ENCODE measurements around the gene RABEP1. TPM values are rescaled to one million over a fixed set of nuclear protein-coding genes. Genes with fewer than 3 reads are reported as not detected.

Gene RABEP1
- total and polyA plus RNA-seq, 2 donors = 25.9 to 50.3 TPM

DNA sequence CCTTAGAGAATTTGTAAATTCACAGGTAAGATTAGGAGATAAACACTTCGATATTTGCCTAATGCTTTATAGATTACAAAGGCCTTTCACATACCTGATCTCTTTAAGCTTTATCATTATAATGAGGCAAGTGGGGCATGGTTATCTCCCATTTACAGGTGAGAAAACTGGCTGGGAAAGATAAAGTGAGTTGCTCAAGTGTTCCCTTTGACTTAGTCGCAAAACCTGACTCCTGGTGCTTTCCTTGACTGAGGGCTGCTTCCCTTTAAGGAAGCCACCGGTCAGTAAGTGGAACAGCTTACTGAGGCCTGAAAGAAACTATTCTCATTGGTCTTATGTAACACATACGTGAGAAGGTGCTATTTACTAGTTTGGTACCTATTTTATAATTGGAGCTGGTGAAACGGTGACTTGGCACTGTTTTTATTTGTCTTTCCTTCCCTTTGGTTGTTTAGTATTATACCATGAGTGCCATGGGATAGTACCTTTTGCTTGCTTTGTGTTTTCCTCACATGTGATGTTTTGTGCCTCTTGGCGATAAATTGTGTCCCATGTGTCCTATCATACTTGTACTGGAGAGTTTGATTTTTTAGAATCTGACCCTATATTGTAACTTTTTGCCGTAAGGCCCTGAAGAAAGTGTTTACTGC, 80.2 kb downstream of the RABEP1 start:
- Histone ChIP-seq H3K27ac (ENCODE audit: low read depth) (no peak overlapping the region), H3K4me3 (ENCODE audit: low read depth, low read length) (no peak overlapping the region), H3K4me1 (ENCODE audit: insufficient read depth) (no peaks in the 10 kb centered on the region), H3K36me3 (ENCODE audit: insufficient read depth) (peaks cover 4% of the 10 kb centered on the region)
- 63% methylated on average over 7 of the region's 7 CpGs for WGBS
- no peak for DNase-seq (ENCODE audit: extremely low spot score)

DNA sequence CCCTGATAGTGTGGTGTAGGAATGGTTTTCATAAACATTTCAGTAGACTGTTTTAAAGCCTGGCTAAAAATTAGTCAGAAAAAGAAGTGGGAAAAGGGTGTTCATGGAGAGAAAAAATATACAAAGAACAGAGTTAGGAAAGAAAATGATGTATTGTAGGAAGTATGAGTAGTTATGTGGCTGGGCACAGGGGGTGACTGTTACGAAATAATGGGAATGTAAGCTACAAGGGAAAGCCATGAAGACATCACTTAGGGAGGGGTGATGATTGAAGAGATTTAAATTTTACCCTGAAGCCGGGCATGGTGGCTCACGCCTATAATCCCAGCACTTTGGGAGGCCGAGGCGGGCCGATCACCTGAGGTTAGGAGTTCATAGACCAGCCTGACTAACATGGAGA, 82.1 kb downstream of the RABEP1 start:
- DNase-seq (ENCODE audit: extremely low spot score) = no peak
- Histone ChIP-seq H3K27ac (ENCODE audit: low read depth) (no peak overlapping the region), H3K4me3 (ENCODE audit: low read depth, low read length) (no peak overlapping the region), H3K36me3 (ENCODE audit: insufficient read depth) (peaks cover 4% of the 10 kb centered on the region), H3K4me1 (ENCODE audit: insufficient read depth) (no peaks in the 10 kb centered on the region)
- WGBS = 91% methylated on average over 6 of the region's 6 CpGs

DNA sequence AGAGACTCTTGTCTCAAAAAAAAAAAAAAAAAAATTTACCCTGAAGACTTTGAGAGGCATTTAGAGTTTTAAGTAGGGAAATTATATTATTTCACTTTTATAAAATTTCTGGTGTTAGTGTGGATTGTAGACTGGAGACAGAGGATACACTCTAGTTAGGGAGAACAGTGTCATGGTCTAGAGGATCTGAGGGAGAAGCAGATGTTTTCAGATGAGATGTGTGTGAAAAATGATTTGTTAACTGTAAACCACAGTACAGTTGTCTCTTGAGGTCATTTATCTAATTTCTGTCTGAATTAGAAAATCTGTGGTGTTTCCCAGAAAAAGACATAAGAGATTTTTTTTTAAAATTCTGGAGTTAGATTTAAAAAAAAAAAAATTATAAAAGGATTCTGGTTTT, 82.6 kb downstream of the RABEP1 start:
- DNase-seq (ENCODE audit: extremely low spot score) = no peak
- H3K4me1 ChIP-seq (ENCODE audit: insufficient read depth) = no peaks in the 10 kb centered on the region
- peaks cover 4% of the 10 kb centered on the region for H3K36me3 ChIP-seq (ENCODE audit: insufficient read depth)
- no peak overlapping the region for H3K4me3 ChIP-seq (ENCODE audit: low read depth, low read length)
- H3K27ac ChIP-seq (ENCODE audit: low read depth) = no peak overlapping the region

DNA sequence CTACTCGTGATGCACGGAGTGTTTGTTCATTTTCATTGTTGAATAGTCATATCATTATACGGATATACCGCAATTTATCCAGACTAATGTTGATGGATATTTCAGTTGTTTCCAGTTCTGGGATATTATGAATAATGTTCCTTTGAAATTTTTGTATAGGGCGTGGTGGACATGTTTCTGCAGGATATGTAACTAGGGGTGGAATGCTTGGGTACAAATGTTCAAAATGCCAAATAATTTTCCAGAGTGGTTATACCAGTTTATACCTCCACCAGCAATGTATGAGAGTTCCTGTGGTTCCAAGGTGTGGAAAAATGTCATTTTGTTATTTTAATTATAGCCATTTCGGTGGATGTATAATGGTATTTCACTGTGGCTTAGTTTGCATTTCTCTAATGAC, 83.7 kb downstream of the RABEP1 start:
- H3K27ac ChIP-seq (ENCODE audit: low read depth) = no peak overlapping the region
- DNase-seq (ENCODE audit: extremely low spot score) = no peak
- H3K4me1 ChIP-seq (ENCODE audit: insufficient read depth) = no peaks in the 10 kb centered on the region
- 86% methylated on average over 6 of the region's 6 CpGs for WGBS
- no peak overlapping the region for H3K4me3 ChIP-seq (ENCODE audit: low read depth, low read length)
- H3K36me3 ChIP-seq (ENCODE audit: insufficient read depth) = peaks cover 4% of the 10 kb centered on the region

DNA sequence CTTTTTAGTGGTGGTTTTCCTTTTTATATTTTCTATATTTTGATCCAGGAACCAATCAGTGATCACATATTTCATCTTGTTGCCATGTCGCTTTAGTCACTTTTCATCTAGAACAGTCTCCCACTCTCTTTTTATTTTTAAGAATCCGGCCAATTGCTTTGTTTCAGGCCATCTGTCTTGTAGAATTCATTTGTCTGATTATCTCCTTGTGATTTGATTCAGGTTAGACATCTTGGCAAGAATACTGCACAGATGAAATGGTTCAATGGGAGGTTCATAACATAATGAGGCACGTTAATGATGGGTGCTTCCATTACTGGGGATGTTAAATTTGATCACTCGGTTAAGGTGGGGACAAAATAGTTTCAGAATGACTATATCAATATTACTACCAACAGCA, 88.3 kb downstream of the RABEP1 start:
- H3K4me1 ChIP-seq (ENCODE audit: insufficient read depth) = no peaks in the 10 kb centered on the region
- peaks cover 7% of the 10 kb centered on the region for H3K36me3 ChIP-seq (ENCODE audit: insufficient read depth)
- no peak for DNase-seq (ENCODE audit: extremely low spot score)
- H3K27ac ChIP-seq (ENCODE audit: low read depth) = no peak overlapping the region
- 93% methylated on average over 4 of the region's 4 CpGs for WGBS
- no peak overlapping the region for H3K4me3 ChIP-seq (ENCODE audit: low read depth, low read length)

DNA sequence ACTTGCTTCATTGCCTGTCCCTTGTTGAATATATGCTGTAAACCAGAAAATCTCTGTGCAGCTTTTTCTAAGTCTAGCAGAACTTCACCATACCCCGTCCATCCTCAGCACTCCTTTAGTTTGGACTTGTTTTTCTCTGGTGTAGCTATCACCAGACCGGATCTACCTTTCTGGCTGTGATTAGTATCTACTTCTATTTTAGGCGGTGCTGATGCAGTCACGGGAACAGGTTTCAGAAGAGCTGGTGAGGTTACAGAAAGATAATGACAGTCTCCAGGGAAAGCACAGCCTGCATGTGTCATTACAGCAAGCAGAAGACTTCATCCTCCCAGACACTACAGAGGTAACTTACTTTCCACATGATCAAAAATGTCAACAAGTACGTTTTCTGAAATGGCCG, 91.0 kb downstream of the RABEP1 start:
- H3K4me1 ChIP-seq (ENCODE audit: insufficient read depth) = no peaks in the 10 kb centered on the region
- H3K27ac ChIP-seq (ENCODE audit: low read depth) = no peak overlapping the region
- DNase-seq (ENCODE audit: extremely low spot score) = no peak
- H3K4me3 ChIP-seq (ENCODE audit: low read depth, low read length) = no peak overlapping the region
- WGBS = 71% methylated on average over 6 of the region's 6 CpGs
- peaks cover 6% of the 10 kb centered on the region for H3K36me3 ChIP-seq (ENCODE audit: insufficient read depth)

DNA sequence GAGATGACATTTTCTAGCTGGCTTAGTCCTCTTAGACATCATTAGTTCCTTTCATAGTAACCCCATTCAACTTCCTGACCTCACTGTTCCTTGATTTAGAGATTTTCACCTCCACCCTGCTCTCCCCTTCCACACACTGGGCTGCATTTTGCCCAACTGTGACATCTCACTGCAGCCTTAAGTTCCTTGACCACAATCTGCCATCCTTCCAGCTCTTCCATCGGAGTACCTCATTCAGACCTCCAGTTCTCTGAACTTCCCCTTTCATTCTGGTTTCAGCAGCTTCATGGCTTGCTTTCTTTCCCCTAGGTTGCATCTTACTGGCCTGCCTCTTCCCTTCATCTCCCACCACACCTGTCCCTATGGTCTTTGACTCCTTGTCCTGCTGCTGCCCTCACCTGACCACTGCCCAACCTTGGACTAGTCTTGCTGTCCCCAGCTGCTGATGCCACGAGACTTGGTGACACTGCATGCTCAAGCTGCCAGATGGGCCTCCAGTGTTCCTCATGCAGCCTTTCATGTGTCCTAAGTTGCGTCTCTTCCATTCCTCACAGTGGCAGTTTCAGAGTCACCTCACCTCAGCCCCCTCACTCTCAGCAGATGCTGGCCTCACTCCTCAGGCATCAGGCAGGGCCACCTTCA, 96.6 kb downstream of the RABEP1 start:
- 87% methylated on average over 3 of the region's 3 CpGs for WGBS
- H3K36me3 ChIP-seq (ENCODE audit: insufficient read depth) = peaks cover 10% of the 10 kb centered on the region
- no peak overlapping the region for H3K27ac ChIP-seq (ENCODE audit: low read depth)
- no peak for DNase-seq (ENCODE audit: extremely low spot score)
- no peak overlapping the region for H3K4me3 ChIP-seq (ENCODE audit: low read depth, low read length)
- no peaks in the 10 kb centered on the region for H3K4me1 ChIP-seq (ENCODE audit: insufficient read depth)

DNA sequence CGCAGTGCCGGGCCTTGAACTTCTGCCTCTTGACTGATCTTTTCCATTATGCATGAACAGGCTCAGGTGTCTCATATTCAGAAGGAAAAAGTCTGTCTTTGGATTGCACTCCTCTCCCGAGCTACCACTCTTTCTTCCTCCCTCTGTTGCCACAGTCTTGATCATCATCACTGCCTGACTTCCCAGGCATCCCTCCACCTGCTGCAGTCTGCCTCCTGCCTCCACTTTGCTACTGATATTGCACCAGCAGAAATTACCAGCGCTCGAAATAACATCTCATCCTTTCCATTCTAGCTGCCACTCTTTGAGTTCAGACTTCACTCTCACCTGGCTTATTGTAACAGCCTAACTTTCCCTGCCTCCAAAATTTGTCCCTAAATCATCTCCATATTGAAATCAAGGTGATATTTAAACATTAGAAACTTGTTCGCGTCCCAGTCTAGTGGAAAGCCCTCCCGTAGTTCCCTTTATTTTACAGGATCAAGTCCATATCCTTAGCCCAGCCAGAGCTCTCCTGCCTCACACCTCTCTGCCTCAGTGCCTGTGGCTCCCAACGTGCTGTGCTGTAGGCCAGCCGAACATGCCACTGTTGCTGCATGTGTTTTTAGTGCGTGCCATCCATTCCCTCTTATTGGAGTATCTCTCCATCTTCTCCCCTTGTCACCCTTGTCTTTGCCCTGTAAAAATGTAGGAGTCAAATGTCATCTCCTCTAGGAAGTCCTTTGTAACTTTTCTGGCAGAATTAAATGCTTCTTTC, 97.4 kb downstream of the RABEP1 start:
- no peak overlapping the region for H3K27ac ChIP-seq (ENCODE audit: low read depth)
- H3K36me3 ChIP-seq (ENCODE audit: insufficient read depth) = peaks cover 13% of the 10 kb centered on the region
- no peak overlapping the region for H3K4me3 ChIP-seq (ENCODE audit: low read depth, low read length)
- H3K4me1 ChIP-seq (ENCODE audit: insufficient read depth) = no peaks in the 10 kb centered on the region
- 92% methylated on average over 11 of the region's 11 CpGs for WGBS
- no peak for DNase-seq (ENCODE audit: extremely low spot score)

DNA sequence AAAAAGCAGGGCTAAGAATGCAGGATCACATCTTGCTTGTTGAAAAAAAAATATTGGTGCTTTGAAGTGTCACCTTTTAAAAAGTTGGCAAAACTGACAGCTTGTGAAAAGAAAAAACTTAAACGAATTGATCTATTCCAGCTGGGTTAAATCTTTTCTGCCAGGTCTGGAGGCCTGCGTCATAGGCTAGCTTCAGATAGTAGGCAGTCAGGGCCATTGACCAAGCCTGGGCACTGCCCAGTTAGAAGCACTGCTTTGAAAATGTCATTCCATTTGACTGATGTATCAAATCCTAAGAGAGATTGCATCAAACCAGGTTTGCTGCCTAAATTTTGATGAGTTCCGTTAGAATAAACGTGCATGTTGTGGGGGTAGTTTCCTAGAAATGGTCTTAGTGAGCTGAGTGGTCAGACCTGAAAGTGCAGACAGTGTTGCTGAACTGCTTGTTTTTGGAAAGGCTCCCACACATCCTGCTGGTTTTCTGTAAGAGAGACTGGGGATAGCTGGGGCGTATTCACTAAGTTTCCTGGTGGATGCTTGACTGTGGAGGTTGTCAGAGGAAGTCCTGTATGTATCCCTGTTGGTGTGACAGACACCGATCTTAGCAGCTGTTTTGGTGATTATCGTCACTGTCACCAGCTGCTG, 98.5 kb downstream of the RABEP1 start:
- DNase-seq (ENCODE audit: extremely low spot score) = no peak

DNA sequence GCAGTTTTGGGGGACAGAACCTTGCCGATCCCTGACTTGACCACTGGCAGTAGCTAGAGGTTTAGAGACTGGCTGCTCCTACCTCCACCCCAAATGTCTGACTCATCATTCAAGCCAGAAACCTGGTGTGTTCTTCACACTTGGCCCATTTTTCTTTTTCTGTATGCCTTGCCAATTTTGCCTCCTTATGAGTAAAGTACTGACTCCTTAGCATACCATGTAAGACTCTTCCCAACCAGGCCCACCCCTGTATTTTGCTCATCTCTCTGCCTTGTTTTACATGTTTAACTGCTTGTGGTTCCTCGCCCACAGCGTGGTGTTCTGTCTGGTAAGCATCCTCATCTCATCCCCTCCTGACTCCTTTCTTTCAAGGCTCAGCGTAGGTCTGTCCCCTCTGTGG, 99.5 kb downstream of the RABEP1 start:
- Histone ChIP-seq H3K36me3 (ENCODE audit: insufficient read depth) (peaks cover 11% of the 10 kb centered on the region), H3K27ac (ENCODE audit: low read depth) (no peak overlapping the region), H3K4me3 (ENCODE audit: low read depth, low read length) (no peak overlapping the region), H3K4me1 (ENCODE audit: insufficient read depth) (no peaks in the 10 kb centered on the region)
- DNase-seq (ENCODE audit: extremely low spot score) = no peak
- 91% methylated on average over 4 of the region's 4 CpGs for WGBS

More for the DNA sequence above, 98.5 kb downstream of the RABEP1 start:
- H3K27ac ChIP-seq (ENCODE audit: low read depth) = no peak overlapping the region
- H3K4me1 ChIP-seq (ENCODE audit: insufficient read depth) = no peaks in the 10 kb centered on the region
- 74% methylated on average over 7 of the region's 7 CpGs for WGBS
- no peak overlapping the region for H3K4me3 ChIP-seq (ENCODE audit: low read depth, low read length)
- H3K36me3 ChIP-seq (ENCODE audit: insufficient read depth) = peaks cover 10% of the 10 kb centered on the region

DNA sequence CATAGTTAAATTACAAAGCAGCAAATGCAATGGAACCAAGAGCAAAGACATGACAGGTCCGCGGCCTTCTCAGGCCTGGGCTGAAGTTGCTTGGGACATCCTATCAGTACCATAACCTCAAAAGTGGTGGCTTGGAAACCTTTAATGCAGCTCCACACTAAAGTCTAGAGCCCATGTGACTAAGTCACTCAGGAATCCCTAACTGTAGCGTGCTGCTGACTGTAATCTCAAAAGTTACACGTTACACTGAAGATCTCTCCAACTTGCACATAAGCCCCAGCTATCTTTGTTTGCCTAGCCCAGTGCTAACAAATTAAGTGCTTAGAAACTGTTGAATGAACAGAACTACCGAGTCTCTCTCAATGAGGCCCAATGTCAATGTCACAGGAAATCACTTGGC, 109.6 kb downstream of the RABEP1 start:
- 91% methylated on average over 5 of the region's 5 CpGs for WGBS
- Histone ChIP-seq H3K36me3 (ENCODE audit: insufficient read depth) (peaks cover 11% of the 10 kb centered on the region), H3K4me3 (ENCODE audit: low read depth, low read length) (no peak overlapping the region), H3K4me1 (ENCODE audit: insufficient read depth) (no peaks in the 10 kb centered on the region), H3K27ac (ENCODE audit: low read depth) (no peak overlapping the region)
- DNase-seq (ENCODE audit: extremely low spot score) = no peak

DNA sequence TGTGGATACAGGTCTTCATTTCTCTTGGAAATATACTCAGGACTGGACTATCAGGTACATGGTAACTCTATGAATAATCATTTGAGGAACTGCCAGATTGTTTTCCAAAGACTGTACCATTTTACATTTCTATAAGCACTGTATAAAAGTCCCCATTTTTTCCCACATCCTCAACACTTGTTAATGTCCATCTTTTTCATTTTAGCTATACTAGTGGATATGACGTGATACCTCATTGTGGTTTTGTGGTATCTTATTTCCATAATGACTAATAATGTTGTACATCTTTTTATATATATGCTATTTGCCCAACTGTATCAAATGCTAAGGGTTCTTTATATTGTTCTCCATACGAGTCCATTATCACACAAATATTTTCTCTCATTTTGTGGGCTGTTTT, 114.5 kb downstream of the RABEP1 start:
- WGBS = 93% methylated on average over 2 of the region's 2 CpGs
- H3K36me3 ChIP-seq (ENCODE audit: insufficient read depth) = no peaks in the 10 kb centered on the region

DNA sequence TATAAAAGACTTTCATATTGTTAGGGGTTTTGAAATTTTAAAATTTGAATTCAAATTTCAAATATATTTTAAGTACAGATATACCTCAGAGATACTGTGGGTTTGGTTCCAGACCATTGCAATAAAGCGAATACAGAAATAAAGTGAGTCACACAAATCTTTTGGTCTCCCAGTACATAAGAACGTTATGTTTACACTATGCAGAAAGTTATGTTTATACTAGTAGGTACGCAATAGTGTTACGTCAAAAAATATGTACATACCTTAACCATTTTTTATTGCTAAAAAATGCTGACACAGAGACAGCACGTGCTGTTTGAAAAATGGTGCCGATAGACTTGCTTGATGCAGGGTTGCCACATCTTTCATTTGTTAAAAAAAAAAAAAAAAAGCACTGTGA, 117.7 kb downstream of the RABEP1 start:
- H3K4me1 ChIP-seq (ENCODE audit: insufficient read depth) = no peaks in the 10 kb centered on the region
- H3K27ac ChIP-seq (ENCODE audit: low read depth) = no peak overlapping the region
- H3K4me3 ChIP-seq (ENCODE audit: low read depth, low read length) = no peak overlapping the region
- H3K36me3 ChIP-seq (ENCODE audit: insufficient read depth) = peaks cover 2% of the 10 kb centered on the region
- WGBS = 90% methylated on average over 6 of the region's 6 CpGs
- no peak for DNase-seq (ENCODE audit: extremely low spot score)

More for the DNA sequence above, 114.5 kb downstream of the RABEP1 start:
- no peaks in the 10 kb centered on the region for H3K4me1 ChIP-seq (ENCODE audit: insufficient read depth)
- no peak overlapping the region for H3K4me3 ChIP-seq (ENCODE audit: low read depth, low read length)
- no peak for DNase-seq (ENCODE audit: extremely low spot score)
- H3K27ac ChIP-seq (ENCODE audit: low read depth) = no peak overlapping the region

DNA sequence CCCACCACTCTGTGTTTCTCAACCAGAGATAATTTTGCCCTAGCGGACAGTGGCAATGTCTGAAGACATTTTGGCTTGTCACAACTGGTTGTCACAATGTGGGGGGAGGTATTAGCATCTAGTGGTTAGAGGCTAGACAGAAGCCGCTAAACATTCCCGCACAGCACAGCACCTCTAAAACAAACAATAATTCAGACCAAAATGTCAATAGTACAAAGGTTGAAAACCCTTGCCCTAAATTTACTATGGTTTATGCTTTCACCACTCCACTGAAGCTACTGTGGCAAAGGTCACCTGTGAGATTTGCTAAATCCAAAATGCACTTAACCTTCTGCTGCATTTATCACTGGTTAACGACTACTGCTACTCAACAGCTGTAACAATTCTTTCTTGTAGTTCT, 123.3 kb downstream of the RABEP1 start:
- Histone ChIP-seq H3K4me3 (ENCODE audit: low read depth, low read length) (no peak overlapping the region), H3K27ac (ENCODE audit: low read depth) (no peak overlapping the region), H3K36me3 (ENCODE audit: insufficient read depth) (peaks cover 9% of the 10 kb centered on the region), H3K4me1 (ENCODE audit: insufficient read depth) (no peaks in the 10 kb centered on the region)
- WGBS = 89% methylated on average over 4 of the region's 4 CpGs
- DNase-seq (ENCODE audit: extremely low spot score) = no peak
